Neural crest cell (in vitro differentiated cells): Measurements from ENCODE around the gene DCST2. TPM values are rescaled to one million over a fixed set of nuclear protein-coding genes. Genes with fewer than 3 reads are reported as not detected.
A peak's percentile ranks its signal among the peaks of the same experiment; 100 is the strongest.

Source experiments
- DNase-seq: peaks from one replicate; pipeline ENCODE4 v3.0.0; 2021; ENCODE audit warnings: low read depth, mixed read lengths, low spot score
- H3K27ac Mint-ChIP-seq: one replicate; pipeline ENCODE4 v1.8.0; 2021; ENCODE audit warnings: mild to moderate bottlenecking, mixed read lengths; ENCODE audit not compliant: unreplicated experiment
- H3K27me3 Mint-ChIP-seq: 2 replicates; pipeline ENCODE4 v1.8.0; 2021; ENCODE audit warnings: low read depth, mild to moderate bottlenecking, mixed read lengths
- H3K36me3 Mint-ChIP-seq: 2 replicates; pipeline ENCODE4 v1.8.0; 2021; ENCODE audit warnings: low read depth, mild to moderate bottlenecking, mixed read lengths
- H3K4me1 Mint-ChIP-seq: 2 replicates; pipeline ENCODE4 v1.8.0; 2021; ENCODE audit warnings: mixed read lengths
- H3K4me3 Mint-ChIP-seq: one replicate; pipeline ENCODE4 v1.8.0; 2021; ENCODE audit warnings: mild to moderate bottlenecking, mixed read lengths
- H3K9me3 Mint-ChIP-seq: 2 replicates; pipeline ENCODE4 v1.8.0; 2021; ENCODE audit warnings: mixed read lengths
- total RNA-seq: library from RNA; stranded (reverse); gene quantifications from 2 replicates; pipeline ENCODE4 v1.2.1, GENCODE V29; 2021
- TF ChIP-seq, protein P1 (sequence below): fragments of 200-600 bp; sonication (generic); conservative IDR thresholded peaks from 2 replicates; pipeline ENCODE4 v1.5.0; 2021; ENCODE audit warnings: antibody characterized with exemption, mild to moderate bottlenecking

The DCST2 gene
- total RNA-seq, 1 donor from 2014 or later = 1.3 TPM

DNA sequence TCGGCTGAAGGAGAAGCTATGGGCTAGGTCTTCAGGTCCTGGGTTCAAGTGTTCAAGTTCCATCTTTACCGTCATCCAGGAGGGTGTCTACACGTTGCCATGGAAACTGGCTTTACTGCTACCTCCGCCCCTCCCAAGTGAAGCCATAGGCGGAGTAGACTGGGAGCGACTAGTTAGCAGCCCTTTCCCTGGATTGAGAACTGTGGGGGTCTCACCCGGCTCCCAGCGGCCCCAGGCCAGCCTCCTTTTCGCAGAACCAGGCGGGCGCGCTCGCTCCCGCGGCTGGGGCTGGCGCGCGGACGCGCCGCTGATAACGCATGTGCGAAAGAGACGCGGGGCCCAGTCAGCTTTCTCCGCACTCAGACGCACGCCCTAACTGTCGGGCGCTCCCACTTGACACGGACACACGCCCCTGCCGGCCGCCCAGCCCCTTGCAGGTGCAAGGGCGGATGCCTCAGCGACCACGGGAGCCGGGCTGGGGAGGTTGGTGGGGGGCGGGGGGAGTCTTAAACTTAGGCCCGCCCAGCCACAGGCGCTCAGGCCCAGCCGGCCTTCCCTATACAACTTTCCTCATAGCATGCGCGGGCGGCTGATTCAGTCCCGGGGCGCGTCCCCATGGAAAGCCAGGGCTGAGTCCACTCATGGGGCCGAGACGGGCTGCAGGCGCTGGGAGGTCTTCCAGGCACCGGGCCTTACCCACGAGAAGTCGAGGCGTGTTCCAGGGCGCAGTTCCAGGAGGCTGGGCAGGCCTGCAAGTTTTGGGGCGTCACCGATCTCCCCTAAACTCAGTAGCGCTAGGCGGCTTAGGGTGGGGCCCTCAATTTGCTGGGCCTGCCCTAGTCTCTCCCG, 37.4 kb upstream of the DCST2 start:
- peak overlapping the region; percentile 79 for H3K4me3 Mint-ChIP-seq

DNA sequence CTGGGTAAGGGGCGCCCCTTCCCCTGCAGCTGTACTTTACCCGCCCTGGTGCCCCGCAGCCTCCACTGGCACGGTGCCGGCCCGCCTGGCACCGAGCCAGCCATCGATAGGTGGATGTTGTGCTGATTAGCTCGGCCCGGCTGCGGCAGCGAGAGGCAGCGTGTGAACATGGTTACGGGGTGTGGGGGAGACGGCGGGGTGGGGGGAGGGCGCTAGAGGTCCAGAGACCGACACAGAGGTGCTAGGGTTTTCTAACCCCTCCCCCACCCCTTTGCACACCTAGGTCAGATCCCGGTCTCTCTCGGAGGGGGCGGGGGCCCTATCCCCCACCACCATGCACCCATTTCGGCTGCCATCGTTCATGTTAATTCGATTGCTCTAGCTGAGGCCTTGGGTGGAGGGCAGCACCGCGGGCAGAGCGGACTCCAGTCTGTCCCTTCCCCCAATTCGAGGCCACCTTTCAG, 36.6 kb upstream of the DCST2 start:
- Mint-ChIP-seq H3K36me3 (no peaks in the 10 kb centered on the region), H3K4me1 (peaks cover 22% of the 10 kb centered on the region), H3K27me3 (peaks cover 21% of the 10 kb centered on the region), H3K4me3 (peak overlapping the region; percentile 54), H3K9me3 (no peaks in the 10 kb centered on the region), H3K27ac (no peak overlapping the region)
- DNase-seq = no peak
- TF ChIP-seq, protein P1, sequence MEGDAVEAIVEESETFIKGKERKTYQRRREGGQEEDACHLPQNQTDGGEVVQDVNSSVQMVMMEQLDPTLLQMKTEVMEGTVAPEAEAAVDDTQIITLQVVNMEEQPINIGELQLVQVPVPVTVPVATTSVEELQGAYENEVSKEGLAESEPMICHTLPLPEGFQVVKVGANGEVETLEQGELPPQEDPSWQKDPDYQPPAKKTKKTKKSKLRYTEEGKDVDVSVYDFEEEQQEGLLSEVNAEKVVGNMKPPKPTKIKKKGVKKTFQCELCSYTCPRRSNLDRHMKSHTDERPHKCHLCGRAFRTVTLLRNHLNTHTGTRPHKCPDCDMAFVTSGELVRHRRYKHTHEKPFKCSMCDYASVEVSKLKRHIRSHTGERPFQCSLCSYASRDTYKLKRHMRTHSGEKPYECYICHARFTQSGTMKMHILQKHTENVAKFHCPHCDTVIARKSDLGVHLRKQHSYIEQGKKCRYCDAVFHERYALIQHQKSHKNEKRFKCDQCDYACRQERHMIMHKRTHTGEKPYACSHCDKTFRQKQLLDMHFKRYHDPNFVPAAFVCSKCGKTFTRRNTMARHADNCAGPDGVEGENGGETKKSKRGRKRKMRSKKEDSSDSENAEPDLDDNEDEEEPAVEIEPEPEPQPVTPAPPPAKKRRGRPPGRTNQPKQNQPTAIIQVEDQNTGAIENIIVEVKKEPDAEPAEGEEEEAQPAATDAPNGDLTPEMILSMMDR = no peak

More for the DNA sequence above, 37.4 kb upstream of the DCST2 start:
- DNase-seq = peak; percentile 76
- Mint-ChIP-seq H3K4me1 (peaks cover 26% of the 10 kb centered on the region), H3K9me3 (no peaks in the 10 kb centered on the region), H3K27ac (no peak overlapping the region), H3K27me3 (peaks cover 21% of the 10 kb centered on the region), H3K36me3 (no peaks in the 10 kb centered on the region)
- TF ChIP-seq, protein P1 = peak; percentile 72

DNA sequence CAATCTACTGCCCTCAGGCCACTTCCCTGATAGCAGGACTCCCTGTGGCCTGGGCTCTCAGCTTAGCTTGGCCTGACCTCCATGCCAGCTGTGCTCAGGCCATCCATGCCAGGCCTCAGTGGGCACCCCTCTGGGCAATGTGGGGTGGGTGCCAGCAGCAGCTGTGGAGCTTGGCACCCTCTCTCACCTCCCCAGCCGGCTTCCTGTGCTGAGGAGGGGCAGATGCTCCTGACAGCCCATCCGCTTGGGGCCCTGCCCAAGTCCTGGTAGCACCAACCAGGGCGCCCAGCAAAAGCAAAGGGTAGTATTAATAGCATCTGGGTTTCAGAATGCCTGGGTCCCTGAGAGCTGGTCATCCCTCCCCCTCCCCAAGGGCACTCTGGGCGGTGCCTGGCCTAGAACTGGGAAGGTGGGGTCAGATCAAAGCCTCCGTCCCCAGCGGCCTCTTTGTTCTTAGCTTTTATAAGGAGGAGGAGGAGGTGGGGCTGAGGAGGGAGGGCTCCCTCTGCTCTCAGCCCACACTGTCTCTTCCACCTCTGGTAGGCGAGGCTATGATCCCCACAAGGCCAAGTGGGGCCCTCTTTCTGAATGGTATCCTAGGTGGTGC, 36.1 kb upstream of the DCST2 start:
- no peak for DNase-seq
- no peak overlapping the region for H3K27ac Mint-ChIP-seq
- peaks cover 21% of the 10 kb centered on the region for H3K27me3 Mint-ChIP-seq
- H3K36me3 Mint-ChIP-seq = no peaks in the 10 kb centered on the region
- no peak overlapping the region for H3K4me3 Mint-ChIP-seq
- H3K9me3 Mint-ChIP-seq = no peaks in the 10 kb centered on the region
- TF ChIP-seq, protein P1 = no peak
- H3K4me1 Mint-ChIP-seq = peaks cover 28% of the 10 kb centered on the region

DNA sequence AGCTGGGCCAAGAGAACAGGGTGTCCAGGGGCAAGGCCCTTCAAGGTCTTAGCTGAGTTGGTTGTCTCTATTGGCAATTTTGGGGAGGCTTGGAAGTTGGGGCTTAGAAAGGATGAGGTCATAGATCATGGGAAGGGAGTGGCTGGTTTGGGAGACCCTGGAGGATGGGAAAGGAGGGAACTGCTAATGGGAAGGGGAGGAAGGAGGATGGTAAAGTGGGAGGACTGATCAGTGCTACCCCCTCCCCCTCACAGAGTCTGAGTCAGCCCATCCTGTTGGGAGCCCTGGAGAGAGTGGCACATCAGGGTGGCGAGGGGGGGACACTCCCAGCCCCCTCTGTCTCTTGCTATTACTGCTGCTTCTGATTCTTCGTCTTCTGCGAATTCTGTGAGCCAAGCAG, 35.0 kb upstream of the DCST2 start:
- H3K27me3 Mint-ChIP-seq = peaks cover 18% of the 10 kb centered on the region
- TF ChIP-seq, protein P1 = no peak
- H3K4me1 Mint-ChIP-seq = peaks cover 34% of the 10 kb centered on the region
- no peaks in the 10 kb centered on the region for H3K36me3 Mint-ChIP-seq
- peak overlapping the region; percentile 52 for H3K4me3 Mint-ChIP-seq
- no peak overlapping the region for H3K27ac Mint-ChIP-seq
- no peak for DNase-seq
- no peaks in the 10 kb centered on the region for H3K9me3 Mint-ChIP-seq

DNA sequence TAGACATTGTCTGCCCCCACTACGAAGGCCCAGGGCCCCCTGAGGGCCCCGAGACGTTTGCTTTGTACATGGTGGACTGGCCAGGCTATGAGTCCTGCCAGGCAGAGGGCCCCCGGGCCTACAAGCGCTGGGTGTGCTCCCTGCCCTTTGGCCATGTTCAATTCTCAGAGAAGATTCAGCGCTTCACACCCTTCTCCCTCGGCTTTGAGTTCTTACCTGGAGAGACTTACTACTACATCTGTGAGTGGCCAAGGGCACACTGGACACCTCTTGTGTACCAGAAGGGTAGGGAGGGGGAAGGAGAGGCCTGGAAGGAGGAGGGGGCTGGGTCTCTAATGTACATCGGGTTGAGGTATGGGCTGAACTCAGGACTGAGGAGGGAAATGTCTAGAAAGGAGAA, 33.2 kb upstream of the DCST2 start:
- peaks cover 12% of the 10 kb centered on the region for H3K27me3 Mint-ChIP-seq
- peaks cover 43% of the 10 kb centered on the region for H3K4me1 Mint-ChIP-seq
- H3K36me3 Mint-ChIP-seq = no peaks in the 10 kb centered on the region
- TF ChIP-seq, protein P1 = no peak
- no peak for DNase-seq
- no peak overlapping the region for H3K27ac Mint-ChIP-seq
- H3K9me3 Mint-ChIP-seq = no peaks in the 10 kb centered on the region
- peak overlapping the region; percentile 79 for H3K4me3 Mint-ChIP-seq
